ENCODE measurements around the gene MYH13.
A peak's percentile ranks its signal among the peaks of the same experiment; 100 is the strongest.

MYH13 gene

GRCh38 chr17:10372906-10373305, at the start of gene MYH13:
Gene MYH13 (minus strand): TSS chr17:10373006. CDS start chr17:10364530, 8,476 bp downstream.
- no peak for DNase-seq (ENCODE audit: extremely low read depth in 1 of 2, low read depth in 1 of 2)

- no peak for DNase-seq (ENCODE audit: extremely low read depth in 1 of 2, low read depth in 1 of 2)
These were observed 49.2 kb upstream of the MYH13 start, which contains the start of gene MYH8 for GRCh38 chr17:10421900-10422542. Gene MYH8 (minus strand): TSS chr17:10421950. CDS start chr17:10420227, 1,723 bp downstream.

GRCh38 chr17:10421211-10421610, 48.4 kb upstream of the MYH13 start:
- DNase-seq (ENCODE audit: extremely low read depth in 1 of 2, low read depth in 1 of 2), result no peak

GRCh38 chr17:10420811-10421210, 48.0 kb upstream of the MYH13 start:
- DNase-seq (ENCODE audit: extremely low read depth in 1 of 2, low read depth in 1 of 2), result no peak

DNA sequence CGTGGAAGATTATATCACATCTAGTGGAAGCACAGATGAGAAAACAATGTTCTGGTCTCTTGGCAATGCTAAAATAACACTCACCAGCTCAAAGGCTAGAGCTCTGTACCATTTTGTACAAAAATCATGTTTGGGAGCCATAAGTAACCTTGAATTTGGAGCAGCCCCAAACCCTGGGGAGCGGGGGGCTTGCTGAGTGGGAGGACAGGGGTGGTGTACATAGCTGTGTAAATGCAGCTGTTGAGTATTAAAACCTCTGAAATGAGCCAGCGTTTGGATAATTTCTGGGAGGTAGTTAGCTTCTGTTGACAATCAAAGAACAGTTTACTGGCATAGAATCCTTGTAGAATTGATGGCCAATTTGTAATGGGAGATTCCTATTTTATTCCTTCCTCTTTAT, 44.6 kb upstream of the MYH13 start:
- DNase-seq (ENCODE audit: extremely low read depth in 1 of 2, low read depth in 1 of 2), result no peak

- DNase-seq (ENCODE audit: extremely low read depth in 1 of 2, low read depth in 1 of 2), result no peak
These were observed 42.4 kb upstream of the MYH13 start for GRCh38 chr17:10415161-10415560.

DNA sequence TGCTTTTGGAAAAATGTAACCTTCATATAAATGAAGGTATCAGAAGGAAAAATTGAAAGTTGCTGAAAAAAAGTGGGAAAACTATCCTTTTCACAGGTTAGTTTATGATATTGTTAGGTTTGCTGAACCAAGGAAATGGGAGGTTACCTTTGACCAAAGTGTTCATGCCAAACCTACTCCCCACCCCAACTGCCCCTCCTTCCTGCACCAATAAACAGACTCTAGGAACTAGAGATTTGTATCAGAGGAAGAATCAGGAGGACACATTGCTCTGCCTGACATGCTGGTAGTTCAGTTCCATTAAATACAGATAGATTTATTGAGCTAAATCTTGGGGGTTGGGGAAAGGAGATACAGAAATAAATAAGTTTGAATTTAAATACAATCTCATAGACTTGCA, 30.8 kb upstream of the MYH13 start:
- DNase-seq (ENCODE audit: extremely low read depth in 1 of 2, low read depth in 1 of 2), result no peak

DNA sequence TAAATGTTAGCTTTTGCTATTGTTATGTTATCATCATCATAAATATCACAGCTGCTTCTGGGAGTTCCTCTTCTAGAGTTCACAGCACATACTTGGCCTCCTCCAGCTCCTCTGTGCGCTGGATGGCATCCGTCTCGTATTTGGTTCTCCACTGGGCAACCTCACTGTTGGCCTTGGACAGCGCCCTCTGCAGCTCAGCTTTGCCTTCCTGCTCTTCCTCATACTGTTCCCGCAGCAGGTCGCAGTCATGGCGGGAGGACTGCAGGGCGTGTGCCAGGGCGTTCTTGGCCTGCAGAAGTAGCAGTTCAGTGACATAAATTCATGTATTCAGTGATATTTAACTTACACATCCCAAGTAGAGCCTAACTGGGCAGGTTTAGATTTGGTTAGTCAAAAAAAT, 25.5 kb upstream of the MYH13 start:
- no peak for DNase-seq (ENCODE audit: extremely low read depth in 1 of 2, low read depth in 1 of 2)

DNA sequence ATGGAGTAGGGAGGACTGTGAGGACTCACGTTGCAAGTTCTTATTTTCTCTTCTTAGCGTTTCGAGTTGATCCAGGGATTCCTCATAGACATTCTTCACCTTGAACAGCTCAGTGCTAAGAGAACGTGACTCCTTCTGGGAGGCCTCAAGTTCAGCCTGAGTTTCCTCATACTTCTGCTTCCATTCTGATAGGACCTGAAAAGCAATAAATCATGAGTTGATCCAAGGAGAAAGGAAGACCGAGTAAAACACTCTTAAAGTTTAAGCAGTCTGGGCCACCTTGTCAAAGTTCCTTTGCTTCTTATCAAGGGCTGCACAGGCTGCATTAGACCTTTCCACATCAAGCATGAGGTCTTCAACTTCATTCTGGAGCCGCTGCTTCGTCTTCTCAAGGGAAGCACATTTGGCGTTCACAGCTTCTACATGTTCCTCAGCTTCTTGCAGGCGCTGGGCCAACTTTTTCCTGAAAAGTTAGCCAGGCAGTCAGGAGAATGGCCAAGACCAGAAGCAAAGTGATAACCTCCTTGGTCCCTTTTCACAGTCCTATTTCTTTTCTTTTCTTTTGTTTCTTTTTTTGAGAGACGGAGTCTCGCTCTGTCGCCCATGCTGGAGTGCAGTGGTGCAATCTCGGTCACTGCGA, 23.8 kb upstream of the MYH13 start:
- DNase-seq (ENCODE audit: extremely low read depth in 1 of 2, low read depth in 1 of 2), result no peak

DNA sequence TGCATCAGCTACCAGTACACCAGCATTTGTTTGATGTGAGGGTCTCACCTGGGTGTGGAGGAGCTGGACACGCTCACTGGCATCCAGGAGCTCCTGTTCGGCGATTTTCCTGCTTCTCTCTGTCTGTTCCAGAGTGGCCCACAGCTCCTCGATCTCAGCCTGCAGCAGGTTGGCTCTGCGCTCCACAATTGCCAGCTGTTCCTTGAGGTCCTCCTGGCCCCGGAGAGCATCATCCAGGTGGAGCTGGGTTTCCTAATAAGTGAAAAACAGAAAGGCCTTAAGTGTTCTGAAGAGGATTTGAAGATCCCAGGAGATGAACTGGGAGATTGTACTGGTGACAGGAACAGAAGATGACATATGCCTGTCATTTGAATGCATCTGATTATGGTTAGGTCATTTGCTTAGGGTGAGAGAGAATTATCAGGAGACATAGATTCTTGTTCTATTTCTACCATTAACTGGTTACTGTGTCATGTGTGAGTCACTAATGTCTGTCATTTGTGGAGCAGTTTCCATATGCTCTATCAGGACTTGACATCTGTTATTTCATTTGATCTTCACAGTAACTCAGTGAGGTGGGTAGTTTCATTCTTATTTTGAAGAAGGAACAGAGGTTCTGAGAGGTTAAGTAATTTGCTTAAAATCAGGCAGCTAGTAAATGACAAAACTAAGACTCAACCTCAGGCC, 21.5 kb upstream of the MYH13 start:
- DNase-seq (ENCODE audit: extremely low read depth in 1 of 2, low read depth in 1 of 2), result no peak

GRCh38 chr17:10392880-10393279, 20.1 kb upstream of the MYH13 start:
- no peak for DNase-seq (ENCODE audit: extremely low read depth in 1 of 2, low read depth in 1 of 2)

- no peak for DNase-seq (ENCODE audit: extremely low read depth in 1 of 2, low read depth in 1 of 2)
These were observed 13.1 kb upstream of the MYH13 start for GRCh38 chr17:10385871-10386270.

- DNase-seq (ENCODE audit: extremely low read depth in 1 of 2, low read depth in 1 of 2), result no peak
These were observed 11.4 kb upstream of the MYH13 start for GRCh38 chr17:10384175-10384574.

GRCh38 chr17:10380631-10381408, 8.0 kb upstream of the MYH13 start:
- DNase-seq (ENCODE audit: extremely low read depth in 1 of 2, low read depth in 1 of 2), result no peak

- no peak for DNase-seq (ENCODE audit: extremely low read depth in 1 of 2, low read depth in 1 of 2)
These were observed 2.7 kb downstream of the MYH13 start for GRCh38 chr17:10370016-10370608.

- DNase-seq (ENCODE audit: extremely low read depth in 1 of 2, low read depth in 1 of 2), result no peak
These were observed 3.6 kb downstream of the MYH13 start for GRCh38 chr17:10369239-10369638.

DNA sequence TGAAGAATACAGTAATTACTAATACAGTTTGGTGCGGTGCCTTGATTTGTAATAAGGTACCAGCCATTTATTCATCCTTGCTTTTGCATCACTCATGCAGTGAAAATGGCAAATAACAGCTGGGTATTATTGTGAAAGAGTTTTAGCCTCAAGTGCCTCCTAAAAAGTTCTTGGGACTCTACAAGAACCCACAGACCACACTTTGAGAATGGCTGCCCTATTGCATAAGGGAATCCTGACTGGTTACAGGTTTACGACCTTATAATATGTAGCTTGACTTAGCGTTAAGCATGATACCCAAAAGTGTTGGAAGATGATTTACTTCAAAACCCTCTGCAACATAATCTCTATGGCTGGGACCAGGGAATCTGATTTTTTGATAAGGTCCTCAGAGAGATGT, 4.2 kb downstream of the MYH13 start:
- no peak for DNase-seq (ENCODE audit: extremely low read depth in 1 of 2, low read depth in 1 of 2)

GRCh38 chr17:10360578-10360977, 12.2 kb downstream of the MYH13 start:
- no peak for DNase-seq (ENCODE audit: extremely low read depth in 1 of 2, low read depth in 1 of 2)

DNA sequence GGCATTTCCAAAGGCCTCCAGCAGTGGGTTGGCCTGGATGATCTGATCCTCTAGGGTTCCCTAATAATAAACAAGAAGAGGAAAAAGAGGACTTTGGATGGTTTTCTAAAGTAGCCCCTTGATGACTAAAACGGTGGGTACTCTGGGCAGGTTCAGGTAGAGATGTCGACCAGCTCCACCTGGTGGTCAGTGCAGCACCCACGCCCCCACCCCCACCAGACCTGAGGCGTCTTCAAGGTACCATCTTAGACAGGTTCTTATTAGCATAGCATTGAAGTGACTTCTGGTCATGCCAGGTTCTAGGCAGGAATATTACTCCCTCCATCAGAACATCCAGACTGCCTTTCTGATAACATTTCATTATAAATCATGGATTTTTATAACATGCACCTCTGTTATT, 15.0 kb downstream of the MYH13 start:
- DNase-seq (ENCODE audit: extremely low read depth in 1 of 2, low read depth in 1 of 2), result peak in 1 of 2 donors; percentile 1

DNA sequence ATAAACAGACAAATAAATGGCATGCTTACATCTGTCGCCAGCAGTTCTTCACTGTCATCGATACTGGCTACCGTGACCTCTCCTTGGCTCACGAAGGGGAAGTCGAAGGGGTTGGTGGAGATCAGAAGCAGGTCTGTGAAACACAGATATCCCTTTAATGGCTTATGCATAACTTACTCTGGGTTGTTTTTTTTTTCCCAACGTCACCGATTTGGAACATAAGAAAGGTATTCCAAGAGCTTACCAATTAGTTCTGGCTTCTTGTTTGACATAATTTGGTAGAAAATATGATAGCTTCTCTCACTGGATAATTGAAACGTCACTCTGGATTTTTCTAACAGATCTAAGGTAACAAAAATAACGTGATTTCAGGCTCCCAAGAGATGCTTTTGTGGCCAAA, 18.2 kb downstream of the MYH13 start:
- DNase-seq (ENCODE audit: extremely low read depth in 1 of 2, low read depth in 1 of 2), result no peak

GRCh38 chr17:10352893-10353292, 19.9 kb downstream of the MYH13 start:
- no peak for DNase-seq (ENCODE audit: extremely low read depth in 1 of 2, low read depth in 1 of 2)

Measured in activated CD8-positive, alpha-beta memory T cell treated with anti-CD3 and anti-CD28 coated beads for 1 hour (primary cell).